Parathyroid adenoma (tissue), 2 donors: Measurements from ENCODE around the gene NEFH.
A peak's percentile ranks its signal among the peaks of the same experiment; 100 is the strongest.

Experiments used
- H2AFZ ChIP-seq: fragments of 300-600 bp; sonication (generic); one replicate; pipeline ENCODE4 v1.7.0; 2017; ENCODE audit warnings: antibody characterized with exemption, mild to moderate bottlenecking
- H3K27ac ChIP-seq: fragments of 300-600 bp; sonication (generic); one replicate; pipeline ENCODE4 v1.7.0; 2017
- H3K27me3 ChIP-seq: fragments of 300-600 bp; sonication (generic); one replicate; pipeline ENCODE4 v1.7.0; 2017; ENCODE audit warnings: low read length; ENCODE audit not compliant: control insufficient read depth, insufficient read depth
- H3K36me3 ChIP-seq: fragments of 300-600 bp; sonication (generic); one replicate; pipeline ENCODE4 v1.7.0; 2017; ENCODE audit warnings: low read length; ENCODE audit not compliant: control insufficient read depth, insufficient read depth
- H3K4me1 ChIP-seq: fragments of 300-600 bp; sonication (generic); one replicate; pipeline ENCODE4 v1.7.0; 2017; ENCODE audit warnings: control low read depth
- H3K4me2 ChIP-seq: fragments of 300-600 bp; sonication (generic); one replicate; pipeline ENCODE4 v1.7.0; 2017; ENCODE audit warnings: low read length
- H3K4me3 ChIP-seq: fragments of 300-600 bp; sonication (generic); one replicate; pipeline ENCODE4 v1.7.0; 2017; ENCODE audit warnings: low read depth, low read length
- H3K79me2 ChIP-seq: fragments of 300-600 bp; sonication (generic); one replicate; pipeline ENCODE4 v1.7.0; 2017; ENCODE audit warnings: control low read depth
- H3K9ac ChIP-seq: fragments of 300-600 bp; sonication (generic); one replicate; pipeline ENCODE4 v1.7.0; 2017; ENCODE audit warnings: mild to moderate bottlenecking
- H3K9me3 ChIP-seq: fragments of 300-600 bp; sonication (generic); one replicate; pipeline ENCODE4 v1.7.0; 2017; ENCODE audit warnings: low read length; ENCODE audit not compliant: control insufficient read depth
- TF ChIP-seq, protein P1 (sequence below): fragments of 300-600 bp; sonication (generic); IDR thresholded peaks from one replicate; pipeline ENCODE4 v1.7.0; 2017; ENCODE audit warnings: antibody characterized with exemption, mild to moderate bottlenecking
- donor health status: primary hyperparathyroidism.

Gene NEFH

DNA sequence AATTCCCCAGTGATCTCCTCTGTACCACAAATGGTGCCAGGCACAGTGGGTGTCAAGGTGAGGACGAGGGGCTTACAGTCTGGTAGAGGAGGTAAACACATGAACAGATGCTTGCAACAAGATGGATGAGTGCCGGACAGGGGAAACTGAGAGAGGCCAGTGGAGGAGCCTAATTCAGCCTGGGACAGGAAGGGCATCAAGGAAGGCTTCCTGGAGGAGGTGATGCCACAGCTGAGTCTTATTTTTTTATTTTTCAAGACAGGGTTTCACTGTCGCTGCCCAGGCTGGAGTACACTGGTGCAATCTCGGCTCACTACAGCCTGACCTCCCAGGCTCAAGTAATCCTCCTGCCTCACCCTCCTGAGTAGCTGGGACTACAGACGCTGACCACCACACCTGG lies 18.8 kb upstream of the NEFH start:
- Histone ChIP-seq H3K9ac (no peak overlapping the region), H3K79me2 (no peaks in the 10 kb centered on the region), H3K9me3 (no peaks in the 10 kb centered on the region), H3K4me1 (no peaks in the 10 kb centered on the region), H3K4me2 (no peak overlapping the region), H2AFZ (no peak overlapping the region), H3K36me3 (no peaks in the 10 kb centered on the region), H3K27me3 (no peaks in the 10 kb centered on the region), H3K4me3 (no peak overlapping the region), H3K27ac (no peak overlapping the region)
- TF ChIP-seq, protein P1, sequence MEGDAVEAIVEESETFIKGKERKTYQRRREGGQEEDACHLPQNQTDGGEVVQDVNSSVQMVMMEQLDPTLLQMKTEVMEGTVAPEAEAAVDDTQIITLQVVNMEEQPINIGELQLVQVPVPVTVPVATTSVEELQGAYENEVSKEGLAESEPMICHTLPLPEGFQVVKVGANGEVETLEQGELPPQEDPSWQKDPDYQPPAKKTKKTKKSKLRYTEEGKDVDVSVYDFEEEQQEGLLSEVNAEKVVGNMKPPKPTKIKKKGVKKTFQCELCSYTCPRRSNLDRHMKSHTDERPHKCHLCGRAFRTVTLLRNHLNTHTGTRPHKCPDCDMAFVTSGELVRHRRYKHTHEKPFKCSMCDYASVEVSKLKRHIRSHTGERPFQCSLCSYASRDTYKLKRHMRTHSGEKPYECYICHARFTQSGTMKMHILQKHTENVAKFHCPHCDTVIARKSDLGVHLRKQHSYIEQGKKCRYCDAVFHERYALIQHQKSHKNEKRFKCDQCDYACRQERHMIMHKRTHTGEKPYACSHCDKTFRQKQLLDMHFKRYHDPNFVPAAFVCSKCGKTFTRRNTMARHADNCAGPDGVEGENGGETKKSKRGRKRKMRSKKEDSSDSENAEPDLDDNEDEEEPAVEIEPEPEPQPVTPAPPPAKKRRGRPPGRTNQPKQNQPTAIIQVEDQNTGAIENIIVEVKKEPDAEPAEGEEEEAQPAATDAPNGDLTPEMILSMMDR: no peak

DNA sequence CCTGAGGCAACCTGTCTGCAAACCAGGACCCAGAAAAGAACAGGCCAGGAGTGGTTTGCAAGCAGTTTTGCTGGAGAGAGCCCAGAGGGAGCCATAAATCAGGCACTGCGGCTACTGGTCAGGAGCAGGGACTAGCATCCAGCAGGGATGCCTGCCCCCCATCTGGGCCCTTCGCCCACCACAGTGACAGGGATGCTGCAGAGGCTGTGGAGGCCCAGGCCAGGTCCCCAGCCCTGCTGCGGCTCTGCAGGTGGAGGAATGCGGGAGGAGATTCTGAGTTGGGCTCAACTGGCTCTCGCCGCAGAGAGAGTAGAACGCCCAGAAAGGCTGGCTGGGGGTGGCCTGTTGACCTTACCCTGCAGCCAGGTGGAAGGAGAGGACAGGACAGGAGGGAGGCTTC lies 16.4 kb upstream of the NEFH start:
- Histone ChIP-seq H3K36me3 (no peaks in the 10 kb centered on the region), H3K9me3 (no peaks in the 10 kb centered on the region), H3K27ac (no peak overlapping the region), H3K4me2 (no peak overlapping the region), H3K4me1 (no peaks in the 10 kb centered on the region), H3K9ac (no peak overlapping the region), H3K27me3 (no peaks in the 10 kb centered on the region), H3K4me3 (no peak overlapping the region), H3K79me2 (no peaks in the 10 kb centered on the region), H2AFZ (no peak overlapping the region)
- TF ChIP-seq, protein P1: no peak

DNA sequence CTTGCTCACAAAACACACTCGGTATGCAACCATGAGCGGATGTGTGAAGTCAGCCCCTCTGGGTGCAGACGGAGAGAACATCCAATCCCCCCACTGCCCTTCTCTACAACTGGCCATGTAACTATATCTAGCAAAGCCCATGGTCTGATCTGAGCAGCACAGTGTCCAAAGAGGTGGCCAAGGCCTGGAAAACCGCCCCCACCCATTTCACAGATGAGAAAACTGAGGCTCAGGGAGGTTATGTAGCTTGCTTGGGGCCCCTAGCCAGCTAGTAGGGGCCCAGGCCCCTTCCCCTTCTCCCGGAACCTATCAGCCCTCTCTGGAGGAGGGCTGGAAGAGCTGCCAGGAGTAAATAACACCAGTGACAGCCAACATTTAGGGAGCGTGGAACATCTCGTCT lies 15.4 kb upstream of the NEFH start:
- H2AFZ ChIP-seq: no peak overlapping the region
- H3K27ac ChIP-seq: no peak overlapping the region
- TF ChIP-seq, protein P1: no peak
- no peaks in the 10 kb centered on the region for H3K36me3 ChIP-seq
- H3K4me2 ChIP-seq: no peak overlapping the region
- H3K4me1 ChIP-seq: no peaks in the 10 kb centered on the region
- H3K4me3 ChIP-seq: no peak overlapping the region
- no peak overlapping the region for H3K9ac ChIP-seq
- H3K9me3 ChIP-seq: no peaks in the 10 kb centered on the region
- H3K79me2 ChIP-seq: no peaks in the 10 kb centered on the region
- no peaks in the 10 kb centered on the region for H3K27me3 ChIP-seq

DNA sequence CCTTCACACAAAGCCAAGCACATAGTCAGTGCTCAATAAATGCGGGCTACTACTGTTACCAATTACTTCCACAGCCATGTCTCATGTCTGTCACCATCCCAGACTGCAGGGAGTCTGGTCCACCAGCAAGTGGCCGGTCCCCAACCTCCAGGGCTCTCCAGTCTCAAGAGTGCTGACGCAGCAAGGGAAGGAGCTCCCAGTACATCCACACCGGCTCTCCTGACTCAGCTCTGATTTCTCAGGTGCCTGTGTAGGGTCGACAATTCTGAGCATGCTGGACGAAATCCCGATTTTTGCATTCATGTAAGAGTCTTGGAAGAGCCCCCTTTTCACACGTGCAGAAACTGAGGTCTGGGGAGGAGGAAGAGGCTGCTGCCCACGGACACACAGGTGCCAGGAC lies 10.3 kb upstream of the NEFH start:
- Histone ChIP-seq H3K27ac (no peak overlapping the region), H2AFZ (peak overlapping the region; percentile 74), H3K36me3 (no peaks in the 10 kb centered on the region), H3K4me1 (no peaks in the 10 kb centered on the region), H3K79me2 (no peaks in the 10 kb centered on the region), H3K4me2 (peak overlapping the region; percentile 46), H3K27me3 (no peaks in the 10 kb centered on the region), H3K4me3 (no peak overlapping the region), H3K9ac (no peak overlapping the region), H3K9me3 (no peaks in the 10 kb centered on the region)
- TF ChIP-seq, protein P1: no peak

DNA sequence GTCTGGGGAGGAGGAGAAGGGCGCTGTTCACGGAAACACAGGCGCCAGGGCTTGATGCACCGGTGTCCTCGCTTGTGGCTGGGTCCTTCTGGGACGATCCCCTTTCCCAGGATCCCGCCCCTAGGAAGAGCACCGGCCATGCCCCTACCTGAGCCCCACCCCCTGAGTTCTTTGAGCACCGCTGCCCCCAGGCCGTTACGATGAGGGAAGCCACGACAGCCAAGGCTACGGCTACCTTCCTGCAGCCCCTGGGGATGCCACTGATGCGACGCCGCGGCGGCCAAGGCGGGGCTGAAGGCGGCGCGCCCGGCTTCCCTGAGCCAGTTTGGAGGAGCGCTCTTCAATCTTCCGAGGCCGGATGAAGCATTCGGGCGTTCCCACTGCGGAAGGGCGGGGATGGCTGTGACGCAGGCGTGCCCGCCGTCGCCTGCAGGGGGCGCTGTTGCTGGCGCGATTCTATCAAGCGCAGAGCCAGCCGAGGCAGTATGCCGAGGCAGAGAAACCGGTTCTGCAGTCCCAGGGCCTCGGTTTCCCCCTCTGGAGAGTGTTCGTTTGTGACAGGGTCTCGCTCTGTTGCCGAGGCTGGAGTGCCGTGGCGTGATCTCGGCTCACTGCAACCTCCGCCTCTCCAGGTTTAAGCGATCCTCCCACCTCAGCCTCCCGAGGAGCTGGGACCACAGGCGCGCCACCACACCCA lies 9.7 kb upstream of the NEFH start:
- H3K4me1 ChIP-seq: no peaks in the 10 kb centered on the region
- H3K27me3 ChIP-seq: no peaks in the 10 kb centered on the region
- no peak overlapping the region for H3K27ac ChIP-seq
- no peaks in the 10 kb centered on the region for H3K36me3 ChIP-seq
- H3K9me3 ChIP-seq: no peaks in the 10 kb centered on the region
- H3K79me2 ChIP-seq: no peaks in the 10 kb centered on the region
- TF ChIP-seq, protein P1: peak; percentile 83
- H3K4me2 ChIP-seq: peak overlapping the region; percentile 46
- H2AFZ ChIP-seq: peak overlapping the region; percentile 74
- H3K9ac ChIP-seq: no peak overlapping the region
- H3K4me3 ChIP-seq: peak overlapping the region; percentile 27
